GM23338 (cell line): ENCODE measurements around the gene TNFAIP8L3. TPM values are rescaled to one million over a fixed set of nuclear protein-coding genes. Genes with fewer than 3 reads are reported as not detected.

Experiments
- ATAC-seq: fragments of 200-7000 bp; cut with Tn5 transposase; 3 replicates; pipeline ENCODE4 v1.9.1; 2020
- DNase-seq: peaks from one replicate; pipeline ENCODE4 v3.0.0-alpha.2; 2015; ENCODE audit warnings: low spot score
- H2AFZ ChIP-seq: fragments of 200-600 bp; sonication (generic); 2 replicates; pipeline ENCODE4 v1.8.0; 2016; ENCODE audit warnings: antibody characterized with exemption, mild to moderate bottlenecking, moderate library complexity
- H3F3A ChIP-seq: fragments of 200-600 bp; sonication (generic); replicated peaks from 2 replicates; pipeline ENCODE4 v1.8.0; 2017; ENCODE audit warnings: antibody characterized with exemption, mixed run types, low read depth
- H3K27ac ChIP-seq: fragments of 200-600 bp; sonication (generic); 2 replicates; pipeline ENCODE4 v1.6.1; 2016; ENCODE audit warnings: low read depth
- H3K27me3 ChIP-seq: fragments of 200-600 bp; sonication (generic); 2 replicates; pipeline ENCODE4 v1.8.0; 2016; ENCODE audit warnings: mild to moderate bottlenecking, mixed run types, moderate library complexity; ENCODE audit not compliant: insufficient read depth
- H3K36me3 ChIP-seq: fragments of 200-600 bp; sonication (generic); 2 replicates; pipeline ENCODE4 v1.8.0; 2016; ENCODE audit warnings: mild to moderate bottlenecking; ENCODE audit not compliant: insufficient read depth
- H3K4me1 ChIP-seq: fragments of 200-600 bp; sonication (generic); 2 replicates; pipeline ENCODE4 v1.8.0; 2016; ENCODE audit warnings: mild to moderate bottlenecking, moderate library complexity; ENCODE audit not compliant: insufficient read depth
- H3K4me2 ChIP-seq: fragments of 200-600 bp; sonication (generic); 2 replicates; pipeline ENCODE4 v1.7.1; 2017; ENCODE audit warnings: mixed run types
- H3K4me3 ChIP-seq: fragments of 200-600 bp; sonication (generic); 2 replicates; pipeline ENCODE4 v1.6.1; 2016; ENCODE audit warnings: mixed run types
- H3K79me2 ChIP-seq: fragments of 200-600 bp; sonication (generic); replicated peaks from 2 replicates; pipeline ENCODE4 v1.8.0; 2017; ENCODE audit warnings: mild to moderate bottlenecking; ENCODE audit not compliant: insufficient read depth
- H3K9me2 ChIP-seq: fragments of 200-600 bp; sonication (generic); 2 replicates; pipeline ENCODE4 v1.8.0; 2017; ENCODE audit not compliant: insufficient read depth
- H4K20me1 ChIP-seq: fragments of 200-600 bp; sonication (generic); replicated peaks from 2 replicates; pipeline ENCODE4 v1.8.0; 2017; ENCODE audit warnings: mild to moderate bottlenecking; ENCODE audit not compliant: insufficient read depth
- H3K27ac Mint-ChIP-seq: 2 replicates; pipeline ENCODE4 v1.8.0; 2020; ENCODE audit warnings: inconsistent platforms, mild to moderate bottlenecking, moderate library complexity, mixed read lengths
- H3K27me3 Mint-ChIP-seq: 3 replicates; pipeline ENCODE4 v1.8.0; 2022; ENCODE audit warnings: low read depth, mild to moderate bottlenecking, moderate library complexity, mixed read lengths, inconsistent platforms; ENCODE audit not compliant: insufficient read depth, poor library complexity
- H3K36me3 Mint-ChIP-seq: 3 replicates; pipeline ENCODE4 v1.8.0; 2021; ENCODE audit warnings: low read depth, mild to moderate bottlenecking, inconsistent platforms, moderate library complexity, mixed read lengths
- H3K4me1 Mint-ChIP-seq: 3 replicates; pipeline ENCODE4 v1.8.0; 2020; ENCODE audit warnings: mild to moderate bottlenecking, inconsistent platforms, mixed read lengths
- H3K4me3 Mint-ChIP-seq: 3 replicates; pipeline ENCODE4 v1.8.0; 2021; ENCODE audit warnings: moderate library complexity, mild to moderate bottlenecking, inconsistent platforms, mixed read lengths
- H3K9me3 Mint-ChIP-seq: 3 replicates; pipeline ENCODE4 v1.8.0; 2020; ENCODE audit warnings: moderate library complexity, mild to moderate bottlenecking, inconsistent platforms, mixed read lengths
- EZH2phosphoT487 ChIP-seq: fragments of 200-600 bp; sonication (generic); IDR thresholded peaks from one replicate; pipeline ENCODE4 v1.8.1; 2018; ENCODE audit warnings: antibody characterized with exemption; ENCODE audit not compliant: unreplicated experiment
- JUNB ChIP-seq: IDR thresholded peaks from one replicate; pipeline ENCODE4 v1.6.1; 2016; ENCODE audit warnings: antibody characterized with exemption; ENCODE audit not compliant: unreplicated experiment
- NANOG ChIP-seq: IDR thresholded peaks from 2 replicates; pipeline ENCODE4 v1.6.1; 2016; ENCODE audit warnings: antibody characterized with exemption, borderline replicate concordance
- POLR2AphosphoS5 ChIP-seq: IDR thresholded peaks from 2 replicates; pipeline ENCODE4 v1.6.1; 2016; ENCODE audit warnings: antibody characterized with exemption, low read depth
- STAT1 ChIP-seq: IDR thresholded peaks from one replicate; pipeline ENCODE4 v1.6.1; 2016; ENCODE audit warnings: antibody characterized with exemption; ENCODE audit not compliant: unreplicated experiment
- ZNF114 ChIP-seq: fragments of 250-450 bp; sonication (Bioruptor Pico); IDR thresholded peaks from 2 replicates; pipeline ENCODE4 v1.5.0; 2020; ENCODE audit warnings: mild to moderate bottlenecking, moderate library complexity
- ZNF331 ChIP-seq: fragments of 250-450 bp; sonication (Bioruptor Pico); IDR thresholded peaks from 2 replicates; pipeline ENCODE4 v1.5.0; 2020; ENCODE audit warnings: low read depth, mild to moderate bottlenecking, moderate library complexity
- polyA plus RNA-seq: library from polyadenylated mRNA; unstranded; fragments of >200 nt; fragmentation: Nextera tagmentation; extraction: Ambion mirVana; gene quantifications from 2 replicates; pipeline ENCODE4 v1.2.1, GENCODE V29; 2016
- total RNA-seq: library from RNA; depleted of rRNA; stranded (reverse); fragments of >200 nt; shearing (Covaris generic); gene quantifications from 2 replicates; pipeline ENCODE4 v1.2.3, GENCODE V29; 2014
- TF ChIP-seq, protein P1 (sequence below): fragments of 250-450 bp; sonication (Bioruptor Pico); IDR thresholded peaks from 2 replicates; pipeline ENCODE4 v1.5.0; 2020; ENCODE audit warnings: mild to moderate bottlenecking, moderate library complexity
- TF ChIP-seq, protein P2 (sequence below): IDR thresholded peaks from 2 replicates; pipeline ENCODE4 v1.6.1; 2016; ENCODE audit warnings: antibody characterized with exemption

The TNFAIP8L3 gene
- total and polyA plus RNA-seq, 2 experiments from 2014 or later: 0.23 to 0.31 TPM

DNA sequence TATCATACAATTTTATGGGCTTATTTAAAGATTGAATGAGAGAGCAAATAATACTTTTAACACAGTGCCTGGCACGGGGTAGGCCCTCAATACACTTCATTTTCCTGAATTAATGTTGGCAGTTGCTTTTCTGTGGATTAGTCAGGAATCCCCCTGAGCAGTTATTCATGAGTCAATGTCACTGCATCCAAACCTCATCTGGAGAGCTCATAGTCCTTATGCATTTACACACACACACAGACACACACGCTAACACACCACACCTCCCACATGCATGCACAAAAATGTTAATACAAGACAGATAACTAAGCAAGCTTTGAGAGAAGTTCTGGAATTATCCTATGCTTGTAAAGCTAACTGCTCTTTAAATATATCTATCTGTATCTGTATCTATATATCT lies 34.0 kb upstream of the TNFAIP8L3 start (continued):
- TF ChIP-seq, protein P1, sequence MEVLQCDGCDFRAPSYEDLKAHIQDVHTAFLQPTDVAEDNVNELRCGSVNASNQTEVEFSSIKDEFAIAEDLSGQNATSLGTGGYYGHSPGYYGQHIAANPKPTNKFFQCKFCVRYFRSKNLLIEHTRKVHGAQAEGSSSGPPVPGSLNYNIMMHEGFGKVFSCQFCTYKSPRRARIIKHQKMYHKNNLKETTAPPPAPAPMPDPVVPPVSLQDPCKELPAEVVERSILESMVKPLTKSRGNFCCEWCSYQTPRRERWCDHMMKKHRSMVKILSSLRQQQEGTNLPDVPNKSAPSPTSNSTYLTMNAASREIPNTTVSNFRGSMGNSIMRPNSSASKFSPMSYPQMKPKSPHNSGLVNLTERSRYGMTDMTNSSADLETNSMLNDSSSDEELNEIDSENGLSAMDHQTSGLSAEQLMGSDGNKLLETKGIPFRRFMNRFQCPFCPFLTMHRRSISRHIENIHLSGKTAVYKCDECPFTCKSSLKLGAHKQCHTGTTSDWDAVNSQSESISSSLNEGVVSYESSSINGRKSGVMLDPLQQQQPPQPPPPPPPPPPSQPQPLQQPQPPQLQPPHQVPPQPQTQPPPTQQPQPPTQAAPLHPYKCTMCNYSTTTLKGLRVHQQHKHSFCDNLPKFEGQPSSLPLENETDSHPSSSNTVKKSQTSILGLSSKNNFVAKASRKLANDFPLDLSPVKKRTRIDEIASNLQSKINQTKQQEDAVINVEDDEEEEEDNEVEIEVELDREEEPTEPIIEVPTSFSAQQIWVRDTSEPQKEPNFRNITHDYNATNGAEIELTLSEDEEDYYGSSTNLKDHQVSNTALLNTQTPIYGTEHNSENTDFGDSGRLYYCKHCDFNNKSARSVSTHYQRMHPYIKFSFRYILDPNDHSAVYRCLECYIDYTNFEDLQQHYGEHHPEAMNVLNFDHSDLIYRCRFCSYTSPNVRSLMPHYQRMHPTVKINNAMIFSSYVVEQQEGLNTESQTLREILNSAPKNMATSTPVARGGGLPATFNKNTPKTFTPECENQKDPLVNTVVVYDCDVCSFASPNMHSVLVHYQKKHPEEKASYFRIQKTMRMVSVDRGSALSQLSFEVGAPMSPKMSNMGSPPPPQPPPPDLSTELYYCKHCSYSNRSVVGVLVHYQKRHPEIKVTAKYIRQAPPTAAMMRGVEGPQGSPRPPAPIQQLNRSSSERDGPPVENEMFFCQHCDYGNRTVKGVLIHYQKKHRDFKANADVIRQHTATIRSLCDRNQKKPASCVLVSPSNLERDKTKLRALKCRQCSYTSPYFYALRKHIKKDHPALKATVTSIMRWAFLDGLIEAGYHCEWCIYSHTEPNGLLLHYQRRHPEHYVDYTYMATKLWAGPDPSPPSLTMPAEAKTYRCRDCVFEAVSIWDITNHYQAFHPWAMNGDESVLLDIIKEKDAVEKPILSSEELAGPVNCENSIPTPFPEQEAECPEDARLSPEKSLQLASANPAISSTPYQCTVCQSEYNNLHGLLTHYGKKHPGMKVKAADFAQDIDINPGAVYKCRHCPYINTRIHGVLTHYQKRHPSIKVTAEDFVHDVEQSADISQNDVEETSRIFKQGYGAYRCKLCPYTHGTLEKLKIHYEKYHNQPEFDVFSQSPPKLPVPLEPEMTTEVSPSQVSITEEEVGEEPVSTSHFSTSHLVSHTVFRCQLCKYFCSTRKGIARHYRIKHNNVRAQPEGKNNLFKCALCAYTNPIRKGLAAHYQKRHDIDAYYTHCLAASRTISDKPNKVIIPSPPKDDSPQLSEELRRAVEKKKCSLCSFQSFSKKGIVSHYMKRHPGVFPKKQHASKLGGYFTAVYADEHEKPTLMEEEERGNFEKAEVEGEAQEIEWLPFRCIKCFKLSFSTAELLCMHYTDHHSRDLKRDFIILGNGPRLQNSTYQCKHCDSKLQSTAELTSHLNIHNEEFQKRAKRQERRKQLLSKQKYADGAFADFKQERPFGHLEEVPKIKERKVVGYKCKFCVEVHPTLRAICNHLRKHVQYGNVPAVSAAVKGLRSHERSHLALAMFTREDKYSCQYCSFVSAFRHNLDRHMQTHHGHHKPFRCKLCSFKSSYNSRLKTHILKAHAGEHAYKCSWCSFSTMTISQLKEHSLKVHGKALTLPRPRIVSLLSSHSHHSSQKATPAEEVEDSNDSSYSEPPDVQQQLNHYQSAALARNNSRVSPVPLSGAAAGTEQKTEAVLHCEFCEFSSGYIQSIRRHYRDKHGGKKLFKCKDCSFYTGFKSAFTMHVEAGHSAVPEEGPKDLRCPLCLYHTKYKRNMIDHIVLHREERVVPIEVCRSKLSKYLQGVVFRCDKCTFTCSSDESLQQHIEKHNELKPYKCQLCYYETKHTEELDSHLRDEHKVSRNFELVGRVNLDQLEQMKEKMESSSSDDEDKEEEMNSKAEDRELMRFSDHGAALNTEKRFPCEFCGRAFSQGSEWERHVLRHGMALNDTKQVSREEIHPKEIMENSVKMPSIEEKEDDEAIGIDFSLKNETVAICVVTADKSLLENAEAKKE (CRISPR knock-in tag): no peak
- TF ChIP-seq NANOG: no peak
- no peak for TF ChIP-seq POLR2AphosphoS5
- no peak for TF ChIP-seq EZH2phosphoT487
- no peak for TF ChIP-seq ZNF114 (CRISPR knock-in tag)
- TF ChIP-seq, protein P2, sequence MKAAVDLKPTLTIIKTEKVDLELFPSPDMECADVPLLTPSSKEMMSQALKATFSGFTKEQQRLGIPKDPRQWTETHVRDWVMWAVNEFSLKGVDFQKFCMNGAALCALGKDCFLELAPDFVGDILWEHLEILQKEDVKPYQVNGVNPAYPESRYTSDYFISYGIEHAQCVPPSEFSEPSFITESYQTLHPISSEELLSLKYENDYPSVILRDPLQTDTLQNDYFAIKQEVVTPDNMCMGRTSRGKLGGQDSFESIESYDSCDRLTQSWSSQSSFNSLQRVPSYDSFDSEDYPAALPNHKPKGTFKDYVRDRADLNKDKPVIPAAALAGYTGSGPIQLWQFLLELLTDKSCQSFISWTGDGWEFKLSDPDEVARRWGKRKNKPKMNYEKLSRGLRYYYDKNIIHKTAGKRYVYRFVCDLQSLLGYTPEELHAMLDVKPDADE: no peak
- no peak for TF ChIP-seq STAT1
- no peak for TF ChIP-seq ZNF331 (CRISPR knock-in tag)

DNA sequence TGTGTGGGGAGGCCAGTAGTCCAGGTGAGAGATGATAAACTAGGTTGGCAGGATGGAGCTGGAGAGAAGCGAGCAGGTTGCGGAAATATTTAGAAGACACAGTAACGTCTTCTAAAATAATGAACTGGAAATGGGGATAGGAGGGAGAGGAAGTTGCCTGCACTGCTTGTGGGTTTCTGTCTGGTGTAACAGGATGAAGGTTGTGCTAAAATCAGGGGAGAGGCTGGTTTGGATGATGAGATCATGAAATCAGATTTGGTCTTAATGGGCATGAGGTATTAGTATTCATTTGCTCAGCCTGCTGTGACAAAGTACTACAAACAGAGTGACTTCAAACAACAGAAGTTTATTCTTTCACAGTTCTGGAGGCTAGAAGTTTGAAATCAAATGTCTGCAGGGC lies 32.1 kb upstream of the TNFAIP8L3 start:
- Histone ChIP-seq H3K9me2 (no peaks in the 10 kb centered on the region), H3K4me3 (no peak overlapping the region), H3K27me3 (no peaks in the 10 kb centered on the region), H3K4me2 (no peak overlapping the region), H4K20me1 (no peaks in the 10 kb centered on the region), H3K27ac (no peak overlapping the region), H3F3A (no peaks in the 10 kb centered on the region), H3K79me2 (no peaks in the 10 kb centered on the region), H2AFZ (no peak overlapping the region), H3K36me3 (no peaks in the 10 kb centered on the region), H3K4me1 (no peaks in the 10 kb centered on the region)
- Mint-ChIP-seq H3K27ac (no peak overlapping the region), H3K36me3 (no peaks in the 10 kb centered on the region; the same call in 2 of the 3 replicates), H3K4me1 (peaks cover 6% of the 10 kb centered on the region), H3K27me3 (peaks cover 2% of the 10 kb centered on the region), H3K4me3 (no peak overlapping the region), H3K9me3 (peaks cover 3% of the 10 kb centered on the region; the same call in 2 of the 3 replicates)
- ATAC-seq (no peak), DNase-seq (no peak)
- TF ChIP-seq ZNF114 (CRISPR knock-in tag) (no peak), STAT1 (no peak), POLR2AphosphoS5 (no peak), NANOG (no peak), JUNB (no peak)
- TF ChIP-seq, protein P1 (CRISPR knock-in tag): no peak
